ENCODE data around the gene FNDC10. TPM values are rescaled to one million over a fixed set of nuclear protein-coding genes. Genes with fewer than 3 reads are reported as not detected.

Gene FNDC10
- total RNA-seq, 1 experiment from 2014 or later = 8.4 TPM

- TF ChIP-seq EZH2phosphoT487 (IDR thresholded peaks at IDR 0.05; ENCODE audit: borderline replicate concordance) (no peak), SIN3A (IDR thresholded peaks at IDR 0.05; ENCODE audit: low read depth) (no peak), CBX3 (IDR thresholded peaks at IDR 0.05; ENCODE audit: low read depth) (no peak), SRF (IDR thresholded peaks at IDR 0.05; ENCODE audit: low read depth) (no peak), YY1 (IDR thresholded peaks at IDR 0.05; ENCODE audit: extremely low read depth, insufficient replicate concordance, low read depth, low read length) (no peak), FOSL1 (IDR thresholded peaks at IDR 0.05; ENCODE audit: low read depth) (no peak), POLR2A (IDR thresholded peaks at IDR 0.05; ENCODE audit: borderline replicate concordance, extremely low read depth, insufficient read depth, insufficient read length) (no peak)
These were observed 37.3 kb downstream of the FNDC10 start (continued) for GRCh38 chr1:1562556-1563195.

- H3K79me2 ChIP-seq (ENCODE audit: insufficient read depth, low read length) = peaks cover 78% of the 10 kb centered on the region
- H3K4me2 ChIP-seq (ENCODE audit: low read length) = no peak overlapping the region
- no peak overlapping the region for H3K27ac ChIP-seq (ENCODE audit: low read depth, low read length)
- H3K4me3 ChIP-seq (replicated peaks in 1 of 2; ENCODE audit: low read depth in 1 of 2, low read length in 2 of 2) = no peak overlapping the region
- ChIA-PET CTCF (no interaction called here), POLR2A (no interaction called here), RAD21 (ENCODE audit: low non-redundant PET in 1 of 2, low total read pairs in 2 of 2, uncharacterized antibody in 2 of 2, unreplicated experiment in 2 of 2) (no interaction called here)
- H3K9ac ChIP-seq (ENCODE audit: low read length) = no peak overlapping the region
- no peaks in the 10 kb centered on the region for H3K27me3 ChIP-seq (ENCODE audit: insufficient read depth, low read length)
- H3K9me2 ChIP-seq (ENCODE audit: insufficient read depth) = no peaks in the 10 kb centered on the region
- H3K36me3 ChIP-seq (ENCODE audit: control insufficient read depth in 1 of 2, insufficient read depth in 2 of 2, low read length in 2 of 2) = peaks cover 9 to 47% of the 10 kb centered on the region in 2 experiments
- DNase-seq (ENCODE audit: low read depth, low spot score) = no peak
- no peak for ATAC-seq
- no peaks in the 10 kb centered on the region for H3K9me3 ChIP-seq (ENCODE audit: control insufficient read depth in 1 of 2, insufficient read depth in 1 of 2, low read depth in 1 of 2, low read length in 2 of 2)
- BruUV-seq (replicated peaks) = no TSS peak
- intact Hi-C loops (cut with micrococcal nuclease) = no loop called here
- no peak for TF ChIP-seq ATF3 (IDR thresholded peaks at IDR 0.05)
- TF ChIP-seq TCF7L2 (IDR thresholded peaks at IDR 0.05; ENCODE audit: borderline replicate concordance, extremely low read depth, insufficient read depth, insufficient read length) = no peak
- TF ChIP-seq EZH2 (IDR thresholded peaks at IDR 0.05) = no peak
- no peak for TF ChIP-seq CBX3 (IDR thresholded peaks at IDR 0.05; ENCODE audit: low read depth)
- TF ChIP-seq SRF (IDR thresholded peaks at IDR 0.05; ENCODE audit: low read depth) = no peak
- H2AFZ ChIP-seq (ENCODE audit: low read depth, low read length, poor library complexity, severe bottlenecking) = no peak overlapping the region
- peaks cover 0 to 7% of the 10 kb centered on the region in 2 experiments; a peak in 1 of 4 replicates for H3K4me1 ChIP-seq (ENCODE audit: control insufficient read depth in 1 of 2, insufficient read depth in 2 of 2, low read length in 2 of 2)
- H4K20me1 ChIP-seq (ENCODE audit: insufficient read depth) = peaks cover 15% of the 10 kb centered on the region; the same call in 1 of the 2 replicates
These were observed 38.0 kb downstream of the FNDC10 start for GRCh38 chr1:1561801-1562470.

Data from HCT116 (cell line).